Colon (tissue), 2 donors: ENCODE results near the gene PBX1.

Source experiments
- FAIRE-seq: peaks from 2 replicates; lab custom pipeline; 2012; peaks lifted over from hg19 to GRCh38; lab: Jason Lieb, UNC
- donor health status: control.
- donor health status: control.

PBX1 gene

DNA sequence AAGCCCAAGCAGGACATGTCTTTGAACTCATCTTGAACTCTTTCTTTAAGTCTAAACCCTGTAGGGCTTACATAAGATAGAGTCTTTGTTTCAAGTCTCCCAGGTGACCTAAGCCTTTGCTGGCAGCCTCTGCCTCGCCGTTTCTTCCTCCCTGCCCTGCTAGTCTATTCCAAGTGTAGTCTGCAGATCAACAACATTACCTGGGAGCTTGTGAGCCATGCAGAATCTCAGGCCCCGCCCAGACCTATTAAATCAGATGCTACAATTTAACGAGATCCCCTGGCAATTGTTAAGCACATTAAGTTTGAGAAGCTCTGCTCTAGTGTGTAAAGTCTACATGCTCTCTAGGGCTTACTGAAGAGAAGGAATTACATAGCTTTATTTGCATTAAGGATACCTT lies 271.6 kb downstream of the PBX1 start:
- no peak for FAIRE-seq

GRCh38 chr1:164834641-164835040 lies 275.7 kb downstream of the PBX1 start:
- FAIRE-seq = no peak

GRCh38 chr1:164836614-164837018 lies 277.6 kb downstream of the PBX1 start:
- FAIRE-seq = no peak

DNA sequence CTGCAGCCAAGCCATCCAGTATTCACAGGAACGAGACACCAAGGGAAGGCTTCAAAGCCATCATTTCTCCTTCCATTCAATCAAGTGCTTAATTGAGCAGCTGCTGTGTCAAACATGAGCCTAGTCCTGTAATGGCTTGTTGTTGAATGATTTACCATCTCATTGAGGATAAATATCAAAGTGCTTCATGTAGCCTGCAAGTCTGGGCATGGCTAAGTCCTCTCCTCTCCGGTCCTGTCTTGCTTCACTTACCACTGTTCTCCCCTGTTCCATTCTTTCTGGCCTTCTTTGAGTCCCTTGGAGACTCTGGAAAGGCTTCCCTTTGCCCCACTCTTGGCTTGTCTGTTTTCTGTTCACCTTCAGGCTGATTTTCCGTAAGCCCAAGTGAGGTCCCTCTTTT lies 279.8 kb downstream of the PBX1 start:
- FAIRE-seq = no peak

DNA sequence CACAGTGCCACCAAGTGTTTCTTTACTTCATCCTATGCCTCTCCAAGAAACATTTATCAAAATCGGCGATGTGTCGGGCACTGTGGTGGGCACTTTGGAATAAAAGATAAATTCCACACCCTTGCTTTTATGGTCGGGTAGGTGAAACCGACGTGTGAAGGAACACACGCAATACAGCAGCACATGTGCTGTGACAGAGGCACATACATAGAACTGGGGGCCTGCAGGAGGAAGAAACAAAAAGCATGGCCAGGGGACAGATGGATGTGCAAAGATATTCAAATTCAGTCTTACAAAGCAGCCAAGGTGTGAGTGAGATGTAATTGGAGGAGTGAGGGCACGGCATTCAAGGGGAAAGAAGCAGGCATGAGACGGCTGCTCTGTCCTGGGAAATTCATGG lies 282.0 kb downstream of the PBX1 start:
- FAIRE-seq = no peak

GRCh38 chr1:164841702-164842465 lies 282.9 kb downstream of the PBX1 start:
- FAIRE-seq = no peak

DNA sequence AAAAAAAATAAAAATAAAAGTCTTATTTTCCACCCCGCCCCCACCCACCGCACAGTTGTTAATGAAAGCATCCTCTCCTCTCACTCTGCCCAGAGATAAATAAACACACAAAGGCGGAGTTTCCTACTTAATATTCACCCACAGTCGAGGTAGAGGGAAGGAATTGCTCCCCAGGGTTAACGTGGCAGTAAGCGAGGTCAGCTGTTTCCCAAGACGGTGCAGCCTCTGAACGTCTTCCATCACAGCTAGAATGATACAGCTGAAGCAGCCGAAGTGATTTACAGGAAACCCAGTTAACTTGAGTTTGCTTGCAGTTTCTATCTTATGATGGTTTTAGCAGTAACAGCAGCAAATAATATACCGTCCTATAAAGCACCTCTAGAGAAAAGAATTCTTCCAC lies 283.9 kb downstream of the PBX1 start:
- FAIRE-seq = no peak

GRCh38 chr1:164843743-164844500 lies 284.9 kb downstream of the PBX1 start:
- no peak for FAIRE-seq

DNA sequence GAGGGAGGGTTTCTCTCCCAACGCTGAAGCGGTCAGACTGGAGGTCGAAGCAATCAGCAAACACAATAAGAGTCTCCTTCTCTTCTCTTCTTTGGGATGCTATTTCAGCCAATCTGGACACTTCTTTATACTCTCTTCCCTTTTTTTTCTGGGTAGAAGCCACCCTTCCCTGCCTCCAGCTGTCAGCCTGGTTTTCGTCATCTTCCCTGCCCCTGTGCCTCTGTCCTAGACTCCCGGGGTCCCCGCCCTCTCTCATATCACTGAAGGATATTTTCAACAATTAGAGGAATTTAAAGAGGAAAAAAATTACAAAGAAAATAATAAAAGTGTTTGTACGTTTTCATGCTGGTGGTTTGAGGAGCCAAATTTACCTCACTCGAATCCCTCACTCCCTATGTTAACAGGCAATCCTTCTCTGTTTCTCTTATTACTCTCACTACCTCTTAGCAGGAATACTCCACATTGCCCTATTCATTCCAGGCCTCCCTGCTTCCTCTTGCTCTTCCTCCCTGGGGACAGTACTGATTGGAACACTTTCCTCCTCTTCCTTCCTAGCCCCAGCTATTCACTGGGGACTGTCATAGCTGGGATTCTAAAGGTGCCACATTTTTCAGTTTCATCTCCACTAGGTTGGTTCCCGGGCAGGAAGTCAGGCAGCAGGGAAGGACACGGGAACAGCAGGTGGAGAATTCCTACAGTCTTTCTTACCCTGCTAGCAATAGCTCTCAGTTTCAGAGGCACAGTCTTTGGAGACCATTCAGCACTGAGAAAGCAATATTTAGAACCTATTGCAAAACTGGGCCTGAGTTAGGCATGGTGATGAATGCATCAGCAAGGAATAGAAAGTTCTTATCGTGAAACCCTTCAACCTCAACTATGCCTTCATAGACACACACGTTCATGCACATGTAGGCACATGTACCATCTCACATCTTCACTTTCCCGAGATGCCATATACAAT lies 288.0 kb downstream of the PBX1 start:
- FAIRE-seq = no peak

- no peak for FAIRE-seq
These were observed 294.2 kb downstream of the PBX1 start for GRCh38 chr1:164853146-164853545.

DNA sequence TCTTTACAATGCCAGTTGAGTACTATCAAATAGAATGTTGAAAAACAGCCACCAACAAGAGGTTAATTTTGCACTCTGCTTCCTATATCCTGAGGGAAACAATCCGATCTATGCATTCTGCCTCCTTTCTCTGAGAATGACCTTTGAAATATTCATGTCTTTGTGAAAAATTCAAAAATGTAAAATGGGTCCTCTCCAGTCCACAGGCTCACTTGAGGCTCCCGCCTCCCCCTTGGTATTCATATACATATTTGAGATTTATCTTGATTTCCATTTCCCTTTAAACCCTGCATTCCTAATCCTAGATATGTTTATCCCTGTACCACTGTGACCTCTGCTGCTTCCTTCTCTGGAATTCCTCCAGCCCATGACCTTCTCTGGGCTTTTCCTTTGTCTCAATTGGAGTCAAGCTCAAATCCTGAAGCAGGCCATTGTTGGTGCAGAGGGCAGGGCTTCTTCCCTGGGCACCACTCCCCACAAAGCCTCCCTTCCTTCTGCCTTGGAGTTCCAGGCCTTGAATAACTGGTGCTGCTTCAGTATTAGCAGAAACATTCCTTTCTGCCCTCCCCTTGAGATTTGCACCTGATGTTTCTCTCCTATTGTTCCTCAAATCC lies 296.8 kb downstream of the PBX1 start:
- FAIRE-seq = no peak

- no peak for FAIRE-seq
These were observed 297.4 kb downstream of the PBX1 start for GRCh38 chr1:164856381-164856780.

GRCh38 chr1:164857439-164857838 lies 298.5 kb downstream of the PBX1 start:
- no peak for FAIRE-seq

DNA sequence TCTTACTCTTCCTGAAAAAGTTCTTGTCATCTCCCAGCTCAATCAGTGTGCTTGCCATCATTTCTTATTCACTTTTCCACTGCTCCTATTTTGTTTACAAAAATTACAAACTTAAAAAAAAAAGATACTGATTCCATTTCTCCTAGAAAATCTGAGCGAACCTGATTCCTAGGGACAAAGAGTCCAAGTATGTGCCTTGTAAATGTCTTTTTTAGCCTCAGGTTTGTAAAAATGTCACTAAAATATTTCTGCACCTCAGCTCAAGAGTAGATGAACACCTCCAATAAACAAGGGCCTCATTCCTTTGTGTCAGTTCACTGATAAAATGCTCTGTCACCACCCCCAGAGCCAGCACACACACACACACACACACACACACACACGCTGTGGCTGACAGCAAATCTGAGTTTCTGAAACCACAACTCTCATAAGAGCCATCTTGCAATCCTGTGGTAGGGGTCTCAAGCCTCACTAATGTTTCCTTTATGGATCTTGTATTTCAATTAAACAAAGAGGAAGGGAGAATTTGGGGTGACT lies 299.2 kb downstream of the PBX1 start:
- FAIRE-seq = no peak

- FAIRE-seq = no peak
These were observed 302.6 kb downstream of the PBX1 start for GRCh38 chr1:164861632-164862031.

DNA sequence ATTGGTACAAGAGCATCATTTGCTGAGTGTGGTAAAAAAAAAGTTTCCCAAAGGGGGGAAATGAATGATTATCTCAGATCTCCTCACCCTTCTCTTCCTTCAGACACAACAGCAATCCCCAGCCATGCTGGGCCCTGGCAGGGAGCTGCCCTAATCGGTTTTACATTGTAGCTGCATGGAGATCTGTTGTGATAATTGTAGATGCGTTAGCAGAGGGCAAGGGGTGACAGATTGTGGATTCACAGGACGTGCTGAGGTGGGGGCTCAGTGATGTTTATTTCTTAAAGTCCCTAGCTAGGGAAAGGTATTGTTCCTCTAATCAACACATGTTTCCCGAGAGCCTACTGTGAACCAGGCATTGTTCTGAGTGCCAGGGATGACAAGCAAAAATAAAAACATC lies 304.1 kb downstream of the PBX1 start:
- no peak for FAIRE-seq

- FAIRE-seq = no peak
These were observed 305.2 kb downstream of the PBX1 start for GRCh38 chr1:164864161-164864560.

DNA sequence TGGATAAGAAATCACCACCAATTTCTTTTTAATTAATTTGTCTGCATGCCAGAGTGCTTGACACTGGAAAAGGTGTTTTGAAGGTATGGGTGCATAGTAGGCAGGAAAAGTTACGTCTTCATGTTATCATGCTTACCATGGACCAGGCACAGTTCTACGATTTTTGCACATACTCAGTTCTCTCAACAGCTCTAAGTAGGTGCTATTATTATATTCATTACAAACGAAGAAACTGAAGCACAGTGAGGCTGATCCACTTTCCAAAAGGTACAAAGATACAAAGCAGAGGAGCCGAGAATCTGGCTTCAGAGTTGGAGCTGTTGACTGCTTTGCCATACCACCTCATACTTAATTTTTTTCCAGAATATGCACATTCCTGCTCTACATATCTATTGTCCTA lies 306.4 kb downstream of the PBX1 start:
- FAIRE-seq = no peak

DNA sequence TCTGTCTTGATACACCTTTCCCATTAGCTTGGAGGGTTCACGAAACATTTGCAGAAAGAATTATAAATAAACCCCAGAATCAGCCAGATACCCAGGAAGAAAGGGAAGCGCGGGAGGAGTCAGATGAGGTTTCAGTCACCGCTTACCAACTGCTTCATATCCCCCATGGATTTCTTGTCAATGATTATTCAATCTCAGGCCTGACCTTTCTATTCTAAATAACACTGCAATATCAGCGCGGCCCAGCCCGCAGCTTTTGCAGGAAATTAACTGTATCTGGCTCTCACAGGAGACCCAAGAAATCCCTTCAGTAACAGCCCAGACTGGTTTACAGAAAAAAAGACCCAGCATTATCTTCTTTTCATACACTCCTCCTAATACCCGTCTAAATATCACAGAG lies 308.6 kb downstream of the PBX1 start:
- no peak for FAIRE-seq

DNA sequence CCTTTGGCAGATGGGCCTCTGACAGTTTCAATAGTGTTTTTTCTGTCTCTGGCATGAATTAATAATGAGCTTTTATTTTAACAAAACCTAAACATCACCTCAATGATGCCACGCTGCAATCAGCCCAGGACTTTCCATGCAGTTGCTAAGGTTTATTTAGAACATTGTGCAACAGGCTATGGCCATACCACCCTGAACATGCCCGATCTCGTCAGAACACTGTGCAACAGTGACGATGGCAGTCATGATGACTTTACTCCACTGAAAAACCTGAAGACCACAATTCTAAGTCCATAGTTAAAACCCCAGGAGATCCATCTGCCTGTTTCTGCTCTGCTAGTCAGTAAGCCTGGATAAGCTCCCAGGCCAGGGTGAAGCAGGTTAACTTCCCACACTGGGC lies 310.0 kb downstream of the PBX1 start:
- no peak for FAIRE-seq

DNA sequence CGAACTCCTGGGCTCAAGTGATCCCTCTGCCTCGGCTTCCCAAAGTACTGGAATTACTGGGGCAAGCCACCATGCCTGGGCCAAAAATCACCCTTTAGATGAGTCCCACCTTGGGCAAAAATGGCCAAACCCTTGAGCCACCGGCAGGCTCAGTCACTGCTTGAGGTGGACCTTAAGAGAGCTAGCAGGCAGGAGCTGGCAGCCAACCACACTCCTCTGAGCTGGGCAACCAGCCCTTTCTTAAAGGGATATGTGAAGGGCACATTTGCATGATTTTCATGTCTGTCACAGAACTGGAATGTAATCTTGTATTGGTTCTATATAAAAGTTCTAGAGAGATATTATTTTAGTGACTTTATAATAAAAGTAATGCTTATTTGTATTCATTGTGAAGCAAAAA lies 316.5 kb downstream of the PBX1 start:
- FAIRE-seq = no peak
